NCI-H345 treated with DMSO at 0.1 percent for 48 hours (cell line): Measurements from ENCODE around the gene ROBO1.
"Not testable (repeated sequence)": the region's sequence is repeated elsewhere in the genome, so short reads cannot be mapped to it uniquely, and the experiment has no call there.

Experiments
- DNase-seq: peaks from one replicate; lab custom pipeline; 2025; ENCODE audit not compliant: unreplicated experiment; lab: John Stamatoyannopoulos, UW

ROBO1 gene

DNA sequence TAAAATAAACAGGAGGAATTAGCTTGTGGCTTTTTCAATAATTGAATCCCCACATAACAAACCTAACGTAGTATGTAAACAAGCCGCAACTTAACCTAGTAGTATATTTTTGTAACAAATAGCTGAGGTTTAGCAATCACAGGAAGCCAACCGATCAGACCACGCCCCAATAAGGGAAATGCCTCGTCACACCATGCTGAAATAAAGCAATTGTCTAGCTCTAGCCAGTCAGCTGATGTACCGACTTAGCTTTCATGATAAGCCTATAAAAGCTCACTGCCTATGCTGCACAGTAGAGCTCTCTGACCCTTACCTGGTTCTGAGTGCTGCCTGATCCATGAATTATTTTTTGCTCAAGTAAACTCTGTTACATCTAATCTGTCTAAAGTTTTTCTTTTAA is 208.9 kb downstream of the ROBO1 start:
- no peak for DNase-seq

GRCh38 chr3:79555655-79556054 is 212.1 kb downstream of the ROBO1 start:
- DNase-seq = no peak

DNA sequence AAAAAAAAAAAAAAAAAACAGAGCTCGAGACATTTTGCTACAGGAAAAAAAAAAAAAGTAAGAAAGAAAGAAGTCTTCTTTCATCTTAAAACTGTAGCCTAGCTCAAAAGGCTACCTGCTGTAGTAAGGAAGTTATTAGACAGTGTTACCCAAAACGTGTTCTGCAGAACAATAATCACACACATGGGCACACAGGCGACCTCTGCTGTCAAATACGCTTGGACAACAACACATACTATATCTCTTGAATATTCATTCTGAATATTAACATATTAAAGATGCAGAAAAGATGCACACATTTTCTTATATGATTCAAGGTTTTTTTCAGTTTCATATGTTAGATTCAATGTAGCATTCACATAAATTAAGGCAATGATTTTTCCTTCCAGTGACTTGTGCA is 215.8 kb downstream of the ROBO1 start:
- DNase-seq = no peak

GRCh38 chr3:79551321-79551892 is 216.4 kb downstream of the ROBO1 start:
- DNase-seq = no peak

- DNase-seq = no peak
These were observed 224.4 kb downstream of the ROBO1 start for GRCh38 chr3:79543218-79543982.

DNA sequence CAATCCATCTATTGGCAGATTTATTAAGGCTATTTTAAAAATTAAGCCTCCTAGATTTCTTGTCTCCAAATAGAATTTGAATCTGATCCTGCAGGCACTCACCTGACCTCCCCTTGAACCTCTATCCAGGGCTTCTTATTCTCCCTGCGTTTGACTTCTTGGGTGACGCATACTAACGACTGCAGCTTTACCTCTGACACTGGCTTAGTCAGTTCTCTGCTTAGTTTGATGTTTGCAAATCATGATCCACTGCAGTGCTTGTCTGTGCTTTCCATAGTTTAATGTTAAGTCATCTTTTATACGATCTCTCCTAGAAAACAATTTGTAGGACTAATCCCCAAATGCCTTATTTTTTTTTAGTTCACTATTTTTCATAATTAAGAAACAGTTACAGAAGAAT is 233.1 kb downstream of the ROBO1 start:
- DNase-seq = no peak

GRCh38 chr3:79531566-79532295 is 236.1 kb downstream of the ROBO1 start:
- DNase-seq = no peak

- peak; percentile 4 for DNase-seq
These were observed 246.5 kb downstream of the ROBO1 start for GRCh38 chr3:79521221-79521848.

- no peak for DNase-seq
These were observed 249.9 kb downstream of the ROBO1 start for GRCh38 chr3:79517766-79518413.

DNA sequence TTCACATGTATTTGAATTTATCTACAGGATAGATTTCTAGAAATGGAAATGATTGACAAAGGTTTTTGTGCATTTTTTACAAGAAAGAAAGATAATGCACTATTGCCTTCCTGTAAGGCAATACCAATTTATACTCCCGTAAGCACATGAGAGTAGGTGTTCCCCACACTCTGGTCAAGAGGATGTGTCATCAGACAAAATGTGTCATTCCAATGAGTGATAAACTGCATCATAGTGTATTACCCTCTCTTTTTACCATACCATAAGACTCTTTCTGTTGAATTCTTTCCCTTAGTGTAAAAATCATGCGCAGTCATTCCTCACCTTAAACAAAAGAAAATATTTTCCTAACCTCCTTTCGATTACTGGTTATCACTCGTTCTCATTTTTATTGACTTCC is 251.0 kb downstream of the ROBO1 start:
- no peak for DNase-seq

DNA sequence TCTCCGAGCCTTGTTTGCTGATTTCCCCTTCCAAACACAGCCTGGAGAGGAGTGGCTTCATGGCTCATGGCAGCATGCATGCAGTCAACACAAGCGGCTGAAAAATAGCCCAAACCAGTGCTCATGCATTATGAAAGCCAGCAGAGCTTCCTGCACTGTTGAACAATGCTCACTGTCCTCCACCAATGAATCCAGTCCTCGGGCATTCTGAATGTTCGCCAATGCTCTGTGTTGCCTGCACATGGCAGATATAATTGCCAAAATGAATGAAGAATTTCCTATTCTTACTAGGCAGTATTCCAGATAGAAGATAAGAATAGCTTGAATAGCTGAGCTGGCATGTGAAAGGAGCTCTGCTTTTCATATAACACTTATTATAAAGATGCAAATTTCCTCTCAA is 252.7 kb downstream of the ROBO1 start:
- DNase-seq = no peak

- no peak for DNase-seq
These were observed 253.7 kb downstream of the ROBO1 start for GRCh38 chr3:79514069-79514468.

DNA sequence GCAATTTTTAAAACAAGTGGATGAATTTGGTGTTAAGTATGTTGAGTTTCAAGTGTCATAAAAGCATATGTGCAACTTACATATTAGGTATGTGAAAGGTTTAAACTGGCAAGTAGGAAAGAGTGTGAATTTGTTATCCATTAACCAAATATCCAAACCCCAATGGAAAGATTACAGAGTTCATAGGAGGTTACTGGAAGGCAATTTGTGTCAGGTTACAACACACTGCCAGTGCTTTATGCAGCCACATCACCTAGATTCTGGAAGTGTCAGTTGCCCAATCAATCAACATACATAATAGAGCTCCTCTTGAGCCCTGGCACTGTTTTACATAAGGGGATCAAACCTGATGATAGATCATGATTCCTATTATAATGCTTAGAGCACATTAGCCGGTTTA is 261.0 kb downstream of the ROBO1 start:
- DNase-seq = no peak

GRCh38 chr3:79502216-79502681 is 265.5 kb downstream of the ROBO1 start:
- not testable (repeated sequence) for DNase-seq

GRCh38 chr3:79497447-79498111 is 270.2 kb downstream of the ROBO1 start:
- peak; percentile 7 for DNase-seq

DNA sequence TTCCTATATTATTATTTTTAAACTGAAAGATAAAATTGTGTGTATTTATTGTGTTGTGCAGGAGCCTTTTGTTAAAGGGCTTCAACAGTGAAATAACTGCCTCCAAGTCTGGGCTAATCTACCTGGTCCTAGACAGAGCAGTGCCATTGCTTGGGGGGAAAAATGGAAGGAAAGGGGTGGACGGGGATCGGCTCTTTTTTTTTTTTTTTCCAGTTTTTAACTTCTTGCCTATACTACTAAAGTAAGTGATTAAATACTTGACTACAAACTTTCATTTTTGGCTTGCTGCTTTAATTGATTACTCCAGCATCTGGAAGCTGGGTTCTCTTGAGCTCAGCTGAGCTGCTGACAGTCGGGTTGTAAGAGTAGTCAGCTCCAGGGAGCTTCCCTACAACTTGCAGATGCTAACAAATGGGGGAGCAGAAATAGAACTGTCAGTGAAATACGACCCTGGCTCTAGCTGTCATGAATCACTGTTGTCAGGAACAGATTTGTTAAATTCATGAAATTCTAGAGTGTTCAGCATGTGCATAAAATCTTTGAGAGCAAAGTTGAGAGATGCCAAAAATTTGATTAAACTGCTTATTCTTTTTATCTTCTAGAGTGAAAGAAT is 276.7 kb downstream of the ROBO1 start:
- DNase-seq = no peak

GRCh38 chr3:79490165-79491028 is 277.4 kb downstream of the ROBO1 start:
- no peak for DNase-seq

- no peak for DNase-seq
These were observed 279.4 kb downstream of the ROBO1 start for GRCh38 chr3:79488407-79488806.

GRCh38 chr3:79480746-79481145 is 287.1 kb downstream of the ROBO1 start:
- no peak for DNase-seq
